Measurements from ENCODE around the gene SOX10. TPM values are rescaled to one million over a fixed set of nuclear protein-coding genes. Genes with fewer than 3 reads are reported as not detected.

SOX10 gene
- total and polyA plus RNA-seq, 4 experiments from 2014 or later = not detected

DNA sequence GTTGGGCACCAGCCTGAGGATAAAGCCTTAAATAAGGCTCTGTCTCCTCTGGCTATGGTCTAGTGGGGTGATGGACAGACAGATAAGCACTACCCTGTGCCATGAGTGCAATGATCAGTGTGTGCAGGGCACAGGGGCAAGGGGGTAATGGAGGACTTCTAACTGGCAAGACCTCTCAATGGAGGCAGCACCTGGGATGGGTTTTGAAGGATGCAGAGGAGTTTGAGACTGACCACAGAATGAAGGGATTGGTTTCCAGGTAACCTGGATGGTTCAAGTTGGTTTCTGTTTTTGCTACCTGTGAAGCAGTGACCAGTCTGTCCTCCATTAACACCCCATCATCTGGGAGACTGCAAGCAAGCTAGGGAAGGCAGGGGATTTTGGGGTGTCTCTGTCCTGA lies 45.0 kb upstream of the SOX10 start:
- H3K36me3 ChIP-seq (ENCODE audit: insufficient read depth, low read length) = no peaks in the 10 kb centered on the region
- peak overlapping the region in 1 of 7 donors; percentile 54 for H3K27ac Mint-ChIP-seq
- ChIA-PET CTCF (ENCODE audit: partially characterized antibody) (no interaction called here), POLR2A (ENCODE audit: partially characterized antibody) (no interaction called here)
- H3K4me3 ChIP-seq (ENCODE audit: low read length in 2 of 2) = no peak overlapping the region
- no peaks in the 10 kb centered on the region for H3K9me3 Mint-ChIP-seq
- H3K27ac ChIP-seq (ENCODE audit: low read depth, low read length) = no peak overlapping the region
- intact Hi-C loops (cut with micrococcal nuclease) = no loop called here
- no peak for DNase-seq
- no peaks in the 10 kb centered on the region for H3K27me3 ChIP-seq (ENCODE audit: insufficient read depth, low read length)
- H3K4me3 Mint-ChIP-seq = no peak overlapping the region
- H3K36me3 Mint-ChIP-seq = no peaks in the 10 kb centered on the region
- no peaks in the 10 kb centered on the region for H3K4me1 ChIP-seq (ENCODE audit: insufficient read depth, low read length)
- H3K9me3 ChIP-seq (ENCODE audit: control insufficient read depth in 1 of 2, low read length in 2 of 2) = no peaks in the 10 kb centered on the region
- no peaks in the 10 kb centered on the region for H3K27me3 Mint-ChIP-seq
- peaks cover 0 to 4% (median 0%) of the 10 kb centered on the region in 4 donors for H3K4me1 Mint-ChIP-seq

GRCh38 chr22:38028344-38029130 lies 44.2 kb upstream of the SOX10 start:
- no peak overlapping the region for H3K4me3 ChIP-seq (ENCODE audit: low read length in 2 of 2)
- no peak for DNase-seq
- no peak overlapping the region for H3K27ac ChIP-seq (ENCODE audit: low read depth, low read length)
- no peaks in the 10 kb centered on the region for H3K36me3 Mint-ChIP-seq
- peak overlapping the region in 1 of 7 donors; percentile 51 for H3K27ac Mint-ChIP-seq
- no peaks in the 10 kb centered on the region for H3K36me3 ChIP-seq (ENCODE audit: insufficient read depth, low read length)
- intact Hi-C loops (cut with micrococcal nuclease) = no loop called here
- H3K27me3 ChIP-seq (ENCODE audit: insufficient read depth, low read length) = no peaks in the 10 kb centered on the region
- no peaks in the 10 kb centered on the region for H3K9me3 ChIP-seq (ENCODE audit: control insufficient read depth in 1 of 2, low read length in 2 of 2)
- ChIA-PET POLR2A (ENCODE audit: partially characterized antibody) (no interaction called here), CTCF (ENCODE audit: partially characterized antibody) (interaction anchor here (0.9 kb wide), 1 partner anchor 54 kb away, joined by 3 read pairs; no protein-coding TSS in a partner anchor)
- H3K27me3 Mint-ChIP-seq = no peaks in the 10 kb centered on the region
- no peak overlapping the region for H3K4me3 Mint-ChIP-seq
- H3K4me1 ChIP-seq (ENCODE audit: insufficient read depth, low read length) = no peaks in the 10 kb centered on the region
- H3K4me1 Mint-ChIP-seq = peaks cover 0 to 4% (median 0%) of the 10 kb centered on the region in 4 donors
- H3K9me3 Mint-ChIP-seq = no peaks in the 10 kb centered on the region

DNA sequence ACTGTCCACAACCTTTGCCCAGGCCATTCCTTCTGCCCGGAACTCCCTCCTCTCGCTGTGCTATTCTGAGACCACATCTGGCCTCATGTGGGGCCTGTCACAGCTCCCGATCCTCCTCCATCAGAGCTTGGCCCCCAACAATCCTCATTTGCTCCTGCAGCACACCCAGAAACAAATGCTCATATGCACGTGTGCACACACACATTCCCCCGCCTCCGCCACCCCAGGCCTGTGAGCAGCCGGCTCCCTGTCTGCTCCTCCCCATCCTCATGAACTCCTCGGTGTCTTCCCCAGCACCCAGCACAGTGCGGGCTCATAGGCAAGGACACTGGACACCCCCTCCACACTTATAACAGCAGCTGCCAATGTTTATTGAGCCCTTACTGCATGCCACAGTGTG lies 43.1 kb upstream of the SOX10 start:
- H3K27me3 Mint-ChIP-seq = no peaks in the 10 kb centered on the region
- H3K4me3 Mint-ChIP-seq = no peak overlapping the region
- intact Hi-C loops (cut with micrococcal nuclease) = no loop called here
- ChIA-PET POLR2A (ENCODE audit: partially characterized antibody) (no interaction called here), CTCF (ENCODE audit: partially characterized antibody) (interaction anchor here (0.9 kb wide), 1 partner anchor 53 kb away, joined by 3 read pairs; no protein-coding TSS in a partner anchor)
- peaks cover 0 to 4% (median 0%) of the 10 kb centered on the region in 4 donors for H3K4me1 Mint-ChIP-seq
- H3K9me3 Mint-ChIP-seq = no peaks in the 10 kb centered on the region
- H3K9me3 ChIP-seq (ENCODE audit: control insufficient read depth in 1 of 2, low read length in 2 of 2) = no peaks in the 10 kb centered on the region
- H3K27me3 ChIP-seq (ENCODE audit: insufficient read depth, low read length) = no peaks in the 10 kb centered on the region
- no peak for DNase-seq
- no peak overlapping the region for H3K27ac Mint-ChIP-seq
- H3K4me1 ChIP-seq (ENCODE audit: insufficient read depth, low read length) = no peaks in the 10 kb centered on the region
- no peak overlapping the region for H3K4me3 ChIP-seq (ENCODE audit: low read length in 2 of 2)
- H3K36me3 ChIP-seq (ENCODE audit: insufficient read depth, low read length) = no peaks in the 10 kb centered on the region
- no peak overlapping the region for H3K27ac ChIP-seq (ENCODE audit: low read depth, low read length)
- H3K36me3 Mint-ChIP-seq = no peaks in the 10 kb centered on the region

DNA sequence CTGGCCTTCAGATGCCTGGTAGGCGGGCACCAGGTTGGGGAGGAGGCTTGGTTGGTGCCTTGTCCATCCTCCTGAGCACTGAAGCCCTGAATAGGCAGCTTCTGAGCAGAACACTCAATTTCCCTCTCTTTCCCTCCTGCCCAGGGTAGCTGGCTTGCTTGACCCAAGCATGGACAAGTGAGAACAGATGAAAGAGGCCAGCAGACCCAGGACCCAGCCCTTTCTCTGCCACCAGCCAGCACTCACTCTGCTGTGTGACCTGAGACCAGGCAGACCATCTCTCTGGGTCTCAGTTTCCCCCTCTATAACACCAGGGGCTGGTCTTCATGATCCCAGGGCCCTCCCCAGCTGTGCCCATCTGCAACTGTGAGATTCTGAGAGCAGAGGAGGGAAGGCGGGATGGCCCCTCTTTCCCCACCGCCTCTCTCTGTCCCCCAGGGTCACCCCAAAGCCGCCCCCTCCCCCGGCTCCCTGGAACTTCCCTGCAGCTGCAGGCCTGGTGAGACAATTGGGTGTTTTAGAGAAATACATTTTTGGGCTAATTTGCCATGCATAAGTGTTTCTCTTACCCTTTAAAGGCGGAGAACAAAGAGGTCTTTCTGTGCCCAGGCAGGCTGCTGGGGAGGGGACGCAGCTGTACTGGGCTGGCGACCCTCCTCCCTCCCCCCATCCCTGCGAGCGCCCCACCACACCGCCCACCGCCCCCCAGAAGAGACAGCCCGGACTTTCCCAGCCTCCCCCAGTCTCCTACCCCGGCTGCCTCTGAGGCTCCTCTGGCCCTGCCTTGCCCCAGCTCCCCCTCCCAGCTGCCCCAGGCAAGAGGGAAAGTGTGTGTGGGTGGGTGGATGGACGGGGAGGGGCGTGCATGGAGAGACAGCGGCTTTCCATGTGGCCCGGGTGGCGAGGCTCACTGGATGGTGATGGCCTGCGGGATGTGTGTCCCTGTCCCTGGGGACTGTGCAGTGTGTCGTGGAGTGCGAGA lies 42.1 kb upstream of the SOX10 start:
- H3K27ac ChIP-seq (ENCODE audit: low read depth, low read length) = no peak overlapping the region
- H3K27me3 Mint-ChIP-seq = no peaks in the 10 kb centered on the region
- H3K4me1 Mint-ChIP-seq = peaks cover 0 to 4% (median 0%) of the 10 kb centered on the region in 4 donors
- no peaks in the 10 kb centered on the region for H3K9me3 Mint-ChIP-seq
- H3K4me3 Mint-ChIP-seq = no peak overlapping the region
- H3K9me3 ChIP-seq (ENCODE audit: control insufficient read depth in 1 of 2, low read length in 2 of 2) = no peaks in the 10 kb centered on the region
- CTCF ChIA-PET (ENCODE audit: partially characterized antibody) = no interaction called here
- H3K4me3 ChIP-seq (ENCODE audit: low read length in 2 of 2) = no peak overlapping the region
- no peaks in the 10 kb centered on the region for H3K36me3 ChIP-seq (ENCODE audit: insufficient read depth, low read length)
- H3K27me3 ChIP-seq (ENCODE audit: insufficient read depth, low read length) = no peaks in the 10 kb centered on the region
- no peaks in the 10 kb centered on the region for H3K4me1 ChIP-seq (ENCODE audit: insufficient read depth, low read length)
- DNase-seq = no peak
- POLR2A ChIA-PET (ENCODE audit: partially characterized antibody) = no interaction called here
- H3K36me3 Mint-ChIP-seq = no peaks in the 10 kb centered on the region
- no peak overlapping the region for H3K27ac Mint-ChIP-seq
- intact Hi-C loops (cut with micrococcal nuclease) = no loop called here

- no peak overlapping the region for H3K4me3 ChIP-seq (ENCODE audit: low read length in 2 of 2)
- POLR2A ChIA-PET (ENCODE audit: partially characterized antibody) = no interaction called here
- Mint-ChIP-seq H3K4me1 (peaks cover 0 to 4% (median 0%) of the 10 kb centered on the region in 4 donors), H3K4me3 (no peak overlapping the region), H3K36me3 (no peaks in the 10 kb centered on the region), H3K27ac (no peak overlapping the region), H3K27me3 (no peaks in the 10 kb centered on the region), H3K9me3 (no peaks in the 10 kb centered on the region)
- H3K4me1 ChIP-seq (ENCODE audit: insufficient read depth, low read length) = no peaks in the 10 kb centered on the region
- no peaks in the 10 kb centered on the region for H3K27me3 ChIP-seq (ENCODE audit: insufficient read depth, low read length)
- no peaks in the 10 kb centered on the region for H3K36me3 ChIP-seq (ENCODE audit: insufficient read depth, low read length)
- CTCF ChIA-PET (ENCODE audit: partially characterized antibody) = no interaction called here
- no peaks in the 10 kb centered on the region for H3K9me3 ChIP-seq (ENCODE audit: control insufficient read depth in 1 of 2, low read length in 2 of 2)
- H3K27ac ChIP-seq (ENCODE audit: low read depth, low read length) = no peak overlapping the region
- DNase-seq = no peak
- intact Hi-C loops (cut with micrococcal nuclease) = no loop called here
Observed at GRCh38 chr22:38025514-38025913, 41.2 kb upstream of the SOX10 start.

- no peaks in the 10 kb centered on the region for H3K36me3 Mint-ChIP-seq
- no peaks in the 10 kb centered on the region for H3K27me3 Mint-ChIP-seq
- no peak for DNase-seq
- Histone ChIP-seq H3K9me3 (ENCODE audit: control insufficient read depth in 1 of 2, low read length in 2 of 2) (no peaks in the 10 kb centered on the region), H3K4me1 (ENCODE audit: insufficient read depth, low read length) (no peaks in the 10 kb centered on the region), H3K27me3 (ENCODE audit: insufficient read depth, low read length) (no peaks in the 10 kb centered on the region), H3K36me3 (ENCODE audit: insufficient read depth, low read length) (no peaks in the 10 kb centered on the region), H3K27ac (ENCODE audit: low read depth, low read length) (no peak overlapping the region), H3K4me3 (ENCODE audit: low read length in 2 of 2) (no peak overlapping the region)
- H3K9me3 Mint-ChIP-seq = no peaks in the 10 kb centered on the region
- intact Hi-C loops (cut with micrococcal nuclease) = no loop called here
- H3K4me1 Mint-ChIP-seq = peaks cover 0 to 4% (median 0%) of the 10 kb centered on the region in 4 donors
- ChIA-PET CTCF (ENCODE audit: partially characterized antibody) (no interaction called here), POLR2A (ENCODE audit: partially characterized antibody) (no interaction called here)
- no peak overlapping the region for H3K4me3 Mint-ChIP-seq
- no peak overlapping the region for H3K27ac Mint-ChIP-seq
Observed at GRCh38 chr22:38023045-38023444, 38.7 kb upstream of the SOX10 start.

GRCh38 chr22:38021206-38021605 lies 36.9 kb upstream of the SOX10 start:
- H3K27ac ChIP-seq (ENCODE audit: low read depth, low read length) = no peak overlapping the region
- ChIA-PET POLR2A (ENCODE audit: partially characterized antibody) (no interaction called here), CTCF (ENCODE audit: partially characterized antibody) (interaction anchor here (0.7 kb wide), 1 partner anchor 11 kb away, joined by 3 read pairs; no protein-coding TSS in a partner anchor)
- H3K36me3 ChIP-seq (ENCODE audit: insufficient read depth, low read length) = no peaks in the 10 kb centered on the region
- H3K27me3 ChIP-seq (ENCODE audit: insufficient read depth, low read length) = no peaks in the 10 kb centered on the region
- no peak overlapping the region for H3K4me3 Mint-ChIP-seq
- H3K4me1 Mint-ChIP-seq = peaks cover 0 to 2% (median 0%) of the 10 kb centered on the region in 4 donors
- no peaks in the 10 kb centered on the region for H3K27me3 Mint-ChIP-seq
- no peak overlapping the region for H3K4me3 ChIP-seq (ENCODE audit: low read length in 2 of 2)
- DNase-seq = no peak
- peak overlapping the region in 1 of 7 donors; percentile 65 for H3K27ac Mint-ChIP-seq
- H3K36me3 Mint-ChIP-seq = no peaks in the 10 kb centered on the region
- H3K4me1 ChIP-seq (ENCODE audit: insufficient read depth, low read length) = no peaks in the 10 kb centered on the region
- intact Hi-C loops (cut with micrococcal nuclease) = no loop called here
- no peaks in the 10 kb centered on the region for H3K9me3 ChIP-seq (ENCODE audit: control insufficient read depth in 1 of 2, low read length in 2 of 2)
- H3K9me3 Mint-ChIP-seq = no peaks in the 10 kb centered on the region
